ENCODE results near the gene PVR. TPM values are rescaled to one million over a fixed set of nuclear protein-coding genes. Genes with fewer than 3 reads are reported as not detected.

The PVR gene
- total RNA-seq, 1 experiment from 2014 or later = 15.0 TPM

GRCh38 chr19:44605547-44605946, 38.2 kb upstream of the PVR start:
- DNase-seq (ENCODE audit: low spot score) (no peak), ATAC-seq (no peak)
- Mint-ChIP-seq H3K27me3 (ENCODE audit: low read depth) (peaks cover 2% of the 10 kb centered on the region; the same call in 1 of the 2 replicates), H3K4me1 (peaks cover 54% of the 10 kb centered on the region), H3K9me3 (peaks cover 11% of the 10 kb centered on the region; the same call in 1 of the 2 replicates), H3K4me3 (no peak overlapping the region), H3K36me3 (no peaks in the 10 kb centered on the region), H3K27ac (peak overlapping the region; percentile 85)
- ChIA-PET POLR2A (no interaction called here), CTCF (interaction anchor here (1.2 to 2.0 kb wide), 3 partner anchors 23 to 51 kb away, joined by 4 to 8 read pairs (median 5); no protein-coding TSS in a partner anchor)
- TF ChIP-seq NR1H2 (CRISPR knock-in tag; IDR thresholded peaks at IDR 0.05) (no peak), ZNF423 (CRISPR knock-in tag; IDR thresholded peaks at IDR 0.05) (no peak), ARID4B (CRISPR knock-in tag; IDR thresholded peaks at IDR 0.05; ENCODE audit: borderline replicate concordance) (no peak), ZNF263 (CRISPR knock-in tag; IDR thresholded peaks at IDR 0.05; ENCODE audit: low read depth) (no peak), ZBTB43 (CRISPR knock-in tag; IDR thresholded peaks at IDR 0.05) (no peak), ZNF532 (CRISPR knock-in tag; IDR thresholded peaks at IDR 0.05; ENCODE audit: borderline replicate concordance) (no peak), PREB (CRISPR knock-in tag; IDR thresholded peaks at IDR 0.05; ENCODE audit: borderline replicate concordance) (no peak), FOXK1 (CRISPR knock-in tag; IDR thresholded peaks at IDR 0.05) (no peak), ELF4 (CRISPR knock-in tag; IDR thresholded peaks at IDR 0.05; ENCODE audit: low read depth) (no peak), USF2 (CRISPR knock-in tag; IDR thresholded peaks at IDR 0.05) (no peak), CDX4 (CRISPR knock-in tag; IDR thresholded peaks at IDR 0.05; ENCODE audit: borderline replicate concordance) (no peak), ATF2 (CRISPR knock-in tag; IDR thresholded peaks at IDR 0.05; ENCODE audit: borderline replicate concordance, low read depth) (no peak), TP53 (CRISPR knock-in tag; IDR thresholded peaks at IDR 0.05) (no peak), MXD4 (CRISPR knock-in tag; IDR thresholded peaks at IDR 0.05; ENCODE audit: borderline replicate concordance) (no peak), MYBL2 (CRISPR knock-in tag; IDR thresholded peaks at IDR 0.05) (no peak), SMAD3 (CRISPR knock-in tag; IDR thresholded peaks at IDR 0.05; ENCODE audit: borderline replicate concordance) (no peak)
